NCI-H2029 (cell line): ENCODE measurements around the gene COMMD10.

Source experiments
- DNase-seq: peaks from one replicate; lab custom pipeline; 2025; lab: John Stamatoyannopoulos, UW

Gene COMMD10

GRCh38 chr5:116292321-116292720 lies 207.5 kb downstream of the COMMD10 start:
- no peak for DNase-seq

GRCh38 chr5:116296335-116297072 lies 211.7 kb downstream of the COMMD10 start:
- no peak for DNase-seq

- DNase-seq: no peak
Measured at GRCh38 chr5:116297296-116297814, 212.5 kb downstream of the COMMD10 start.

- no peak for DNase-seq
Measured at GRCh38 chr5:116299746-116300640, 215.2 kb downstream of the COMMD10 start.

GRCh38 chr5:116301110-116301509 lies 216.3 kb downstream of the COMMD10 start:
- no peak for DNase-seq

GRCh38 chr5:116303340-116303739 lies 218.5 kb downstream of the COMMD10 start:
- no peak for DNase-seq

GRCh38 chr5:116303810-116304209 lies 219.0 kb downstream of the COMMD10 start:
- DNase-seq: peak; percentile 9

GRCh38 chr5:116305899-116306298 lies 221.1 kb downstream of the COMMD10 start:
- DNase-seq: no peak

- no peak for DNase-seq
Measured at GRCh38 chr5:116306846-116307245, 222.0 kb downstream of the COMMD10 start.

- DNase-seq: no peak
Measured at GRCh38 chr5:116308391-116308790, 223.6 kb downstream of the COMMD10 start.

- no peak for DNase-seq
Measured at GRCh38 chr5:116313366-116313765, 228.5 kb downstream of the COMMD10 start.

GRCh38 chr5:116315531-116315930 lies 230.7 kb downstream of the COMMD10 start:
- no peak for DNase-seq

- no peak for DNase-seq
Measured at GRCh38 chr5:116318091-116318854, 233.4 kb downstream of the COMMD10 start.

- DNase-seq: no peak
Measured at GRCh38 chr5:116320486-116320885, 235.7 kb downstream of the COMMD10 start.

GRCh38 chr5:116329503-116329902 lies 244.7 kb downstream of the COMMD10 start:
- no peak for DNase-seq

GRCh38 chr5:116340799-116341198 lies 256.0 kb downstream of the COMMD10 start:
- DNase-seq: no peak
